HepG2 (cell line): ENCODE data around the gene SETD1B. TPM values are rescaled to one million over a fixed set of nuclear protein-coding genes. Genes with fewer than 3 reads are reported as not detected.

ENCODE experiments used
- ATAC-seq: fragments of 200-7000 bp; cut with Tn5 transposase; 3 replicates; pipeline ENCODE4 v1.9.1; 2020; ENCODE audit warnings: mild to moderate bottlenecking, moderate library complexity
- BruUV-seq: library from RNA; stranded (reverse); fragments of 400-500 nt; replicated peaks from 2 replicates; lab custom pipeline; 2021; lab: Mats Ljungman, UMichigan
- CTCF ChIA-PET: fragments of 300-600 bp; formaldehyde crosslinking; extraction: SDS; loops from one replicate; lab custom pipeline; 2021; ENCODE audit warnings: low total read pairs, inconsistent platforms, low intra/inter-chr PET ratio; lab: Yijun Ruan, JAX
- POLR2A ChIA-PET: fragments of 350-600 bp; sonication (Branson Sonifier 250); formaldehyde crosslinking; loops from one replicate; lab custom pipeline; 2020; ENCODE audit warnings: antibody characterized with exemption, inconsistent platforms; lab: Yijun Ruan, JAX
- DNase-seq: peaks from one replicate; pipeline ENCODE4 v3.0.0-alpha.2; 2015; ENCODE audit warnings: low spot score
- FAIRE-seq: peaks from 3 replicates; lab custom pipeline; 2011; peaks lifted over from hg19 to GRCh38; lab: Jason Lieb, UNC
- H2AFZ ChIP-seq: one replicate; pipeline ENCODE4 v1.6.1; 2011; ENCODE audit warnings: low read length, inconsistent platforms
- H3K27ac ChIP-seq: fragments of 300-600 bp; 3 replicates; pipeline ENCODE4 v1.8.0; 2011; ENCODE audit warnings: mixed run types, mild to moderate bottlenecking, mixed read lengths, low read length, inconsistent platforms; ENCODE audit not compliant: insufficient read depth; ENCODE audit errors: extremely low read length
- H3K27me3 ChIP-seq, 2 experiments: fragments of 200-600 bp in 1 of 2; 2 replicates in 1 of 2; 3 replicates in 1 of 2; pipeline versions ENCODE4 v1.6.0 to v1.8.0; 2011; ENCODE audit warnings: low read length in 2 of 2, mild to moderate bottlenecking in 2 of 2, moderate library complexity in 2 of 2, inconsistent platforms in 1 of 2; ENCODE audit not compliant: insufficient read depth in 2 of 2, control insufficient read depth in 1 of 2
- H3K36me3 ChIP-seq, 2 experiments: fragments of 200-600 bp in 1 of 2; replicated peaks in 1 of 2; 2 replicates in 1 of 2; 3 replicates in 1 of 2; pipeline versions ENCODE4 v1.5.1 to v1.8.0; 2011; ENCODE audit warnings: low read length in 2 of 2, inconsistent platforms in 1 of 2; ENCODE audit not compliant: insufficient read depth in 2 of 2, control insufficient read depth in 1 of 2
- H3K4me1 ChIP-seq: 2 replicates; pipeline ENCODE4 v1.5.1; 2012; ENCODE audit warnings: low read length, inconsistent platforms; ENCODE audit not compliant: insufficient read depth
- H3K4me2 ChIP-seq: 2 replicates; pipeline ENCODE4 v1.6.0; 2011; ENCODE audit warnings: low read depth, low read length, inconsistent platforms
- H3K4me3 ChIP-seq, 3 experiments: fragments of 200-600 bp in 1 of 3; sonication (generic), shearing (Covaris generic) in 1 of 3; replicated peaks in 1 of 3; 2 replicates each; pipeline ENCODE4 v1.5.1; 2011 to 2016; ENCODE audit warnings: low read length in 3 of 3, inconsistent platforms in 2 of 3, low read depth in 2 of 3, mild to moderate bottlenecking in 2 of 3, control low read depth in 1 of 3, mixed read lengths in 1 of 3; ENCODE audit not compliant: insufficient read depth in 1 of 3
- H3K79me2 ChIP-seq: one replicate; pipeline ENCODE4 v1.6.1; 2011; ENCODE audit warnings: low read length, inconsistent platforms; ENCODE audit not compliant: insufficient read depth
- H3K9ac ChIP-seq: 2 replicates; pipeline ENCODE4 v1.6.0; 2011; ENCODE audit warnings: mild to moderate bottlenecking, low read depth, low read length, inconsistent platforms; ENCODE audit not compliant: insufficient read depth
- H3K9me3 ChIP-seq: 2 replicates; pipeline ENCODE4 v1.5.1; 2012; ENCODE audit warnings: mild to moderate bottlenecking, low read length
- H4K20me1 ChIP-seq: 2 replicates; pipeline ENCODE4 v1.6.0; 2011; ENCODE audit warnings: inconsistent platforms, mild to moderate bottlenecking, low read length, moderate library complexity; ENCODE audit not compliant: insufficient read depth
- HDAC1 ChIP-seq: sonication (generic); formaldehyde crosslinking; IDR thresholded peaks from 2 replicates; pipeline ENCODE4 v1.5.1; 2020; ENCODE audit warnings: mild to moderate bottlenecking, missing genetic modification reagents
- POLR2A ChIP-seq, 2 experiments: IDR thresholded peaks; 2 replicates each; pipeline ENCODE4 v1.6.1; 2011; ENCODE audit warnings: low read depth in 2 of 2, low read length in 2 of 2, mild to moderate bottlenecking in 1 of 2, moderate library complexity in 1 of 2; ENCODE audit not compliant: insufficient read depth in 1 of 2
- POLR2G ChIP-seq: fragments of 200-400 bp; formaldehyde crosslinking; IDR thresholded peaks from 2 replicates; pipeline ENCODE4 v1.6.1; 2018; ENCODE audit warnings: mild to moderate bottlenecking, low read depth, low read length, moderate library complexity
- SALL2 ChIP-seq: sonication (generic); formaldehyde crosslinking; IDR thresholded peaks from 2 replicates; pipeline ENCODE4 v1.8.1; 2023; ENCODE audit warnings: mild to moderate bottlenecking, missing genetic modification reagents, inconsistent platforms
- ZFP36L1 ChIP-seq: sonication (generic); formaldehyde crosslinking; IDR thresholded peaks from 2 replicates; pipeline ENCODE4 v1.8.0; 2022; ENCODE audit warnings: mild to moderate bottlenecking, missing genetic modification reagents, moderate library complexity
- ZNF264 ChIP-seq: sonication (generic); formaldehyde crosslinking; IDR thresholded peaks from 2 replicates; pipeline ENCODE4 v1.4.0; 2020; ENCODE audit warnings: missing genetic modification reagents
- ZNF674 ChIP-seq: sonication (generic); formaldehyde crosslinking; IDR thresholded peaks from 2 replicates; pipeline ENCODE4 v1.5.0; 2020; ENCODE audit warnings: low read depth, mild to moderate bottlenecking, missing genetic modification reagents
- WGBS: methylation state at CpG from one replicate; pipeline ENCODE4 v1.1.6; 2017; ENCODE audit warnings: low lambda C conversion rate; 5-methylcytosine and 5-hydroxymethylcytosine counted together
- in situ Hi-C: cut with HindIII; loops from 2 replicates; pipeline ENCODE4 v1.10.0; 2017; ENCODE audit warnings: low pct_unique_long_range_greater_than_20kb; ENCODE audit not compliant: extremely low pct_ligation_motif_present
- intact Hi-C: fragments of 100-400 bp; cut with micrococcal nuclease; formaldehyde crosslinking; loops from one replicate; pipeline ENCODE4 v1.10.0; 2022; ENCODE audit not compliant: unreplicated experiment
- polyA plus RNA-seq, 8 experiments: library from polyadenylated mRNA; depleted of rRNA in 3 of 8; stranded (reverse) in 7 of 8; unstranded in 1 of 8; fragments of >200 nt; fragmentation: Illumina TruSeq in 4 of 8; extraction: Trizol in 4 of 8; gene quantifications; 2 replicates each; pipeline versions ENCODE4 v1.2.1 to v1.2.3, GENCODE V29; 2011 to 2016; ENCODE audit warnings: low read depth in 4 of 8, missing spikeins in 1 of 8, mixed read lengths in 1 of 8; ENCODE audit not compliant: insufficient read depth in 1 of 8
- total RNA-seq, 5 experiments: library from RNA; depleted of rRNA; stranded (reverse); fragments of >200 nt; fragmentation: Illumina TruSeq; extraction: Trizol; gene quantifications; 2 replicates each; pipeline ENCODE4 v1.2.3, GENCODE V29; 2016; ENCODE audit warnings: low read depth in 1 of 5
- TF ChIP-seq, protein P1 (sequence below): sonication (generic); formaldehyde crosslinking; IDR thresholded peaks from 2 replicates; pipeline ENCODE4 v1.5.1; 2020; ENCODE audit warnings: mild to moderate bottlenecking, missing genetic modification reagents, moderate library complexity

The SETD1B gene
- total and polyA plus RNA-seq, 2 of the 13 experiments (the other 11 are each of a cell fraction or from before 2014, with no cell fraction given) = 1.1 to 1.4 TPM

- Histone ChIP-seq H3K36me3 (peaks cover 0 to 7% of the 10 kb centered on the region in 2 experiments; a peak in 2 of 5 replicates), H3K4me2 (no peak overlapping the region), H3K4me1 (peaks cover 24% of the 10 kb centered on the region), H3K27me3 (no peaks in the 10 kb centered on the region), H3K79me2 (no peaks in the 10 kb centered on the region), H3K27ac (no peak overlapping the region), H3K4me3 (no peak overlapping the region), H4K20me1 (0 out of 2 replicates have a peak, but pooled peaks cover 3% of the 10 kb centered on the region), H3K9ac (no peak overlapping the region), H2AFZ (no peak overlapping the region), H3K9me3 (no peaks in the 10 kb centered on the region)
- 93% methylated on average over 11 of the region's 17 CpGs for WGBS
- DNase-seq (no peak), FAIRE-seq (no peak), ATAC-seq (no peak)
- intact Hi-C loops = no loop called here
- ChIA-PET POLR2A (interaction anchor here (1.5 kb wide), 1 partner anchor 16 kb away, joined by 4 read pairs; no protein-coding TSS in a partner anchor), CTCF (interaction anchor here (6.1 kb wide), 1 partner anchor 15 kb away, joined by 66 read pairs; the partner anchor contains the start of gene RHOF)
- in situ Hi-C loops = no loop called here
- 0 out of 2 replicates have a peak, but pooled peaks have one; percentile 58 for TF ChIP-seq POLR2G
- no peak for TF ChIP-seq ZNF674 (CRISPR knock-in tag)
- TF ChIP-seq ZFP36L1 (CRISPR knock-in tag) = no peak
- TF ChIP-seq POLR2A (IDR thresholded peaks at IDR 0.05; ENCODE audit: insufficient read depth in 1 of 2, low read depth in 2 of 2, low read length in 2 of 2) = peak in 1 of 2 experiments; percentile 26; a peak in 1 of 4 replicates
- TF ChIP-seq HDAC1 = no peak
- TF ChIP-seq, protein P1, sequence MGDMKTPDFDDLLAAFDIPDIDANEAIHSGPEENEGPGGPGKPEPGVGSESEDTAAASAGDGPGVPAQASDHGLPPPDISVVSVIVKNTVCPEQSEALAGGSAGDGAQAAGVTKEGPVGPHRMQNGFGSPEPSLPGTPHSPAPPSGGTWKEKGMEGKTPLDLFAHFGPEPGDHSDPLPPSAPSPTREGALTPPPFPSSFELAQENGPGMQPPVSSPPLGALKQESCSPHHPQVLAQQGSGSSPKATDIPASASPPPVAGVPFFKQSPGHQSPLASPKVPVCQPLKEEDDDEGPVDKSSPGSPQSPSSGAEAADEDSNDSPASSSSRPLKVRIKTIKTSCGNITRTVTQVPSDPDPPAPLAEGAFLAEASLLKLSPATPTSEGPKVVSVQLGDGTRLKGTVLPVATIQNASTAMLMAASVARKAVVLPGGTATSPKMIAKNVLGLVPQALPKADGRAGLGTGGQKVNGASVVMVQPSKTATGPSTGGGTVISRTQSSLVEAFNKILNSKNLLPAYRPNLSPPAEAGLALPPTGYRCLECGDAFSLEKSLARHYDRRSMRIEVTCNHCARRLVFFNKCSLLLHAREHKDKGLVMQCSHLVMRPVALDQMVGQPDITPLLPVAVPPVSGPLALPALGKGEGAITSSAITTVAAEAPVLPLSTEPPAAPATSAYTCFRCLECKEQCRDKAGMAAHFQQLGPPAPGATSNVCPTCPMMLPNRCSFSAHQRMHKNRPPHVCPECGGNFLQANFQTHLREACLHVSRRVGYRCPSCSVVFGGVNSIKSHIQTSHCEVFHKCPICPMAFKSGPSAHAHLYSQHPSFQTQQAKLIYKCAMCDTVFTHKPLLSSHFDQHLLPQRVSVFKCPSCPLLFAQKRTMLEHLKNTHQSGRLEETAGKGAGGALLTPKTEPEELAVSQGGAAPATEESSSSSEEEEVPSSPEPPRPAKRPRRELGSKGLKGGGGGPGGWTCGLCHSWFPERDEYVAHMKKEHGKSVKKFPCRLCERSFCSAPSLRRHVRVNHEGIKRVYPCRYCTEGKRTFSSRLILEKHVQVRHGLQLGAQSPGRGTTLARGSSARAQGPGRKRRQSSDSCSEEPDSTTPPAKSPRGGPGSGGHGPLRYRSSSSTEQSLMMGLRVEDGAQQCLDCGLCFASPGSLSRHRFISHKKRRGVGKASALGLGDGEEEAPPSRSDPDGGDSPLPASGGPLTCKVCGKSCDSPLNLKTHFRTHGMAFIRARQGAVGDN (CRISPR knock-in tag) = peak; percentile 32; the same call in 1 of the 2 replicates
- no peak for TF ChIP-seq SALL2 (CRISPR knock-in tag)
- no peak for TF ChIP-seq ZNF264 (CRISPR knock-in tag)
- no TSS peak for BruUV-seq
These were observed 25.0 kb upstream of the SETD1B start for GRCh38 chr12:121778567-121779421.
